Thoracic aorta (tissue), 2 donors: ENCODE results near the gene SIL1. TPM values are rescaled to one million over a fixed set of nuclear protein-coding genes. Genes with fewer than 3 reads are reported as not detected.

Experiments
- ATAC-seq: fragments of 150-250 bp; one replicate; pipeline ENCODE4 v1.8.0; 2017; ENCODE audit warnings: low read depth; ENCODE audit not compliant: insufficient number of reproducible peaks, low FRiP score
- DNase-seq: peaks from one replicate; pipeline ENCODE4 v3.0.0-alpha.2; 2020; ENCODE audit warnings: low spot score
- H3K27ac ChIP-seq, 2 donors: fragments of 200-600 bp; sonication (generic); 1 replicate in 1 of 2; 2 replicates in 1 of 2; pipeline ENCODE4 v1.5.1; 2016; ENCODE audit warnings: mild to moderate bottlenecking in 2 of 2, moderate library complexity in 2 of 2
- H3K27me3 ChIP-seq: fragments of 200-600 bp; sonication (generic); replicated peaks from 2 replicates; pipeline ENCODE4 v1.6.0; 2016; ENCODE audit warnings: mild to moderate bottlenecking; ENCODE audit not compliant: insufficient read depth
- H3K36me3 ChIP-seq: fragments of 200-600 bp; sonication (generic); one replicate; pipeline ENCODE4 v1.5.1; 2016
- H3K4me1 ChIP-seq, 2 donors: fragments of 200-600 bp; sonication (generic); 1 replicate in 1 of 2; 2 replicates in 1 of 2; pipeline versions ENCODE4 v1.5.1 to v1.6.0; 2016; ENCODE audit warnings: low read depth in 2 of 2, mild to moderate bottlenecking in 1 of 2; ENCODE audit not compliant: control insufficient read depth in 1 of 2
- H3K4me3 ChIP-seq: fragments of 200-600 bp; sonication (generic); 2 replicates; pipeline ENCODE4 v1.5.1; 2016; ENCODE audit warnings: mild to moderate bottlenecking
- H3K9me3 ChIP-seq: fragments of 200-600 bp; sonication (generic); 2 replicates; pipeline ENCODE4 v1.5.1; 2016
- CTCF ChIP-seq: fragments of 200-600 bp; sonication (generic); IDR thresholded peaks from one replicate; pipeline ENCODE4 v1.5.1; 2019; ENCODE audit warnings: antibody characterized with exemption
- total RNA-seq, 2 donors: library from RNA; depleted of rRNA; stranded (reverse); fragments of >200 nt; gene quantifications; one replicate each; pipeline versions ENCODE4 v1.1.0 to v1.2.3, GENCODE V29; 2016

SIL1 gene
- total RNA-seq, 2 donors from 2014 or later, result 33.1 to 41.2 TPM

- no peak for DNase-seq
- no peak overlapping the region for H3K27ac ChIP-seq
- H3K9me3 ChIP-seq, result no peaks in the 10 kb centered on the region
- H3K4me1 ChIP-seq, result peaks cover 7 to 11% of the 10 kb centered on the region in 2 donors
- no peak for ATAC-seq
- TF ChIP-seq CTCF, result no peak
- no peak overlapping the region for H3K4me3 ChIP-seq
- no peaks in the 10 kb centered on the region for H3K27me3 ChIP-seq
- H3K36me3 ChIP-seq, result no peaks in the 10 kb centered on the region
These were observed 39.4 kb downstream of the SIL1 start for GRCh38 chr5:139158791-139159190.

GRCh38 chr5:139157556-139157955, 40.6 kb downstream of the SIL1 start:
- Histone ChIP-seq H3K9me3 (no peaks in the 10 kb centered on the region), H3K4me1 (peaks cover 7 to 11% of the 10 kb centered on the region in 2 donors), H3K36me3 (no peaks in the 10 kb centered on the region), H3K4me3 (no peak overlapping the region), H3K27ac (no peak overlapping the region), H3K27me3 (no peaks in the 10 kb centered on the region)
- no peak for TF ChIP-seq CTCF
- no peak for ATAC-seq
- no peak for DNase-seq

- Histone ChIP-seq H3K9me3 (no peaks in the 10 kb centered on the region), H3K27ac (no peak overlapping the region), H3K4me3 (no peak overlapping the region), H3K36me3 (no peaks in the 10 kb centered on the region), H3K27me3 (no peaks in the 10 kb centered on the region), H3K4me1 (peaks cover 7 to 12% of the 10 kb centered on the region in 2 donors)
- no peak for TF ChIP-seq CTCF
- DNase-seq, result no peak
- no peak for ATAC-seq
These were observed 41.4 kb downstream of the SIL1 start for GRCh38 chr5:139156814-139157213.

- no peak for ATAC-seq
- Histone ChIP-seq H3K4me3 (no peak overlapping the region), H3K9me3 (no peaks in the 10 kb centered on the region), H3K36me3 (no peaks in the 10 kb centered on the region), H3K27me3 (no peaks in the 10 kb centered on the region), H3K27ac (no peak overlapping the region), H3K4me1 (peaks cover 8 to 27% of the 10 kb centered on the region in 2 donors)
- TF ChIP-seq CTCF, result no peak
- DNase-seq, result no peak
These were observed 42.8 kb downstream of the SIL1 start for GRCh38 chr5:139155333-139155732.

GRCh38 chr5:139151902-139152301, 46.3 kb downstream of the SIL1 start:
- TF ChIP-seq CTCF, result no peak
- DNase-seq, result no peak
- Histone ChIP-seq H3K4me3 (no peak overlapping the region), H3K27ac (no peak overlapping the region), H3K27me3 (no peaks in the 10 kb centered on the region), H3K9me3 (no peaks in the 10 kb centered on the region), H3K36me3 (no peaks in the 10 kb centered on the region), H3K4me1 (peaks cover 26 to 54% of the 10 kb centered on the region in 2 donors)
- no peak for ATAC-seq
